Ishikawa (cell line): ENCODE data around the gene PI4K2A.

ENCODE experiments used
- EGR1 ChIP-seq: IDR thresholded peaks from 2 replicates; pipeline ENCODE4 v1.6.1; 2012
- EP300 ChIP-seq: IDR thresholded peaks from 2 replicates; pipeline ENCODE4 v1.6.1; 2012; ENCODE audit warnings: borderline replicate concordance
- MAX ChIP-seq: IDR thresholded peaks from 2 replicates; pipeline ENCODE4 v1.6.1; 2012
- NFIC ChIP-seq: IDR thresholded peaks from 2 replicates; pipeline ENCODE4 v1.6.1; 2012
- REST ChIP-seq: IDR thresholded peaks from 2 replicates; pipeline ENCODE4 v1.6.1; 2012; ENCODE audit warnings: low read depth, mild to moderate bottlenecking
- TAF1 ChIP-seq: IDR thresholded peaks from 2 replicates; pipeline ENCODE4 v1.6.1; 2012; ENCODE audit warnings: low read depth, mild to moderate bottlenecking
- YY1 ChIP-seq: IDR thresholded peaks from 2 replicates; pipeline ENCODE4 v1.6.1; 2012; ENCODE audit warnings: low read depth

- TF ChIP-seq EP300, result no peak
- TF ChIP-seq TAF1, result no peak
- TF ChIP-seq YY1, result no peak
- TF ChIP-seq MAX, result no peak
- no peak for TF ChIP-seq EGR1
- TF ChIP-seq NFIC, result no peak
- TF ChIP-seq REST, result no peak
Observed at GRCh38 chr10:97611473-97611872, 29.0 kb upstream of the PI4K2A start.
